ENCODE measurements around the gene LGALS16.
"Not testable (repeated sequence)": the region's sequence is repeated elsewhere in the genome, so short reads cannot be mapped to it uniquely, and the experiment has no call there.

Gene LGALS16, protein sequence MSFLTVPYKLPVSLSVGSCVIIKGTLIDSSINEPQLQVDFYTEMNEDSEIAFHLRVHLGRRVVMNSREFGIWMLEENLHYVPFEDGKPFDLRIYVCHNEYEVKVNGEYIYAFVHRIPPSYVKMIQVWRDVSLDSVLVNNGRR

DNA sequence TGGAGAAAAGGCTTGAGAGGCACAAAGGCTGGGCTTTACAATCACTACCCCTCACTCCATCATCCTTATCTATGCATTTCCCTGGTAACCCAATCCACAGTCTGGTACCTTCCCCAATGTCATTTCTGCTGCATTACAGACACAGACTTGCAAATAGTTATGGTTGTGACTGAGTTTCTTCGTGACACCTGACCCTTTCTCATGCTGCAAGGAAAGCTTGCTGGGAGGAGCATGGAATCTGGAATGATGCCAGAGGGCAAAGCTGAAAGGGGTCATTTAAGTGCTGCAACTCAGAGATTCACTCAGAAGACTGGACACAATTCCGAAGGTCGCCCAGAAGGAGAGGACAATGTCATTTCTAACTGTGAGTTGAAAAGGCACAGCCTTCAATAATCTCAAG is at the start of gene LGALS16:
TSS of gene LGALS16 (plus strand) at position 301 of the 400 bp plus-strand sequence. CDS start at position 350, 49 bp downstream.
- DNase-seq (ENCODE audit: low read depth) = no peak

DNA sequence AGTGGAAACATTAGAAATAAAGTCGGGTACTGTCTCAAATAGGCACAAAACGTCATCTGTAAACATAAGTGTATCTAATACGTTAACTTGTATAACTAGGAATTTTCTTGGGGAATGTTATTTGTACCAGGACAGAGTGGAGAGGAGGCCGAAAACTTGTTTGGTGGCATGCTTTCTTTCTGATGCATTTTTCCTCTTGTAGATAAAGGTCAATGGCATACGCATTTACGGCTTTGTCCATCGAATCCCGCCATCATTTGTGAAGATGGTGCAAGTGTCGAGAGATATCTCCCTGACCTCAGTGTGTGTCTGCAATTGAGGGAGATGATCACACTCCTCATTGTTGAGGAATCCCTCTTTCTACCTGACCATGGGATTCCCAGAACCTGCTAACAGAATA is 48.7 kb upstream of the LGALS16 start:
- DNase-seq (ENCODE audit: low read depth) = no peak

DNA sequence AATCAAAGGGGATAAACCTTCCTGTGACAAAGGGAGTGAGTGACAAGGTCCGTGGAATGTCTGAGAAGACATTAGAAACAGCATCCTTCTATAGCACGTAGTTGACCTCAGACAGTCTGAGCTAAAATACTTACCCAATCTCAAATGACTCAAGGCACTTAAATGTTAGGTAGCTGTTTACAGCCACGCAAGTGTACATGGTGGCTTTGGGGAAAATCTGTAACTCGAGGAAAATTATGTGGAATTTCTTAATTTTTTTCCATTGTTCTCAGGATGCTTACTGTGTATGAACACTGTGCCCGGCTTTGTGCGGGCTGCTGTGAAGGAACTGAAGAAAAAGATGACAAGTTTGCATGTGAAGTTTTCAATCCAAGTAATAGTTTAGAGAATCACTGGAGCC is 48.2 kb upstream of the LGALS16 start:
- DNase-seq (ENCODE audit: low read depth) = no peak

DNA sequence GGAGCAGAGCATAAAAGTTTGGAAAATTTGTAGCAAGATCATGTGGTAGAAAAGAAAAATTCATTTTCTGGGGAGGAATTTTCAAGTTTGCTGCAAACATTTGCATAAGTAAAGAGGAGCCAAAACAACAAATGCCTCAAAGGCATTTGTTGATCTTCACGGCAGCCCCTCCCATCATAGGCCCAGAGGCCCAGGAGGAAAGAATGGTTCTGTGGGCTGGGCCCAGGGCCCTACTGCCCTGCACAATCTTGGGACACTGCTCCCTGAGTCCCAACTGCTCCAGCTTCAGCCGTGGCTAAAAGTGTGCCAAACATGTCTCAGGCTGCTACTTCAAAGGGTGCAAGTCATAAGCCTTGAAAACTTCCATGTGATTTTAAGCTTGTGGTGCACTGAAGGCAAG is 42.1 kb upstream of the LGALS16 start:
- DNase-seq (ENCODE audit: low read depth) = no peak

DNA sequence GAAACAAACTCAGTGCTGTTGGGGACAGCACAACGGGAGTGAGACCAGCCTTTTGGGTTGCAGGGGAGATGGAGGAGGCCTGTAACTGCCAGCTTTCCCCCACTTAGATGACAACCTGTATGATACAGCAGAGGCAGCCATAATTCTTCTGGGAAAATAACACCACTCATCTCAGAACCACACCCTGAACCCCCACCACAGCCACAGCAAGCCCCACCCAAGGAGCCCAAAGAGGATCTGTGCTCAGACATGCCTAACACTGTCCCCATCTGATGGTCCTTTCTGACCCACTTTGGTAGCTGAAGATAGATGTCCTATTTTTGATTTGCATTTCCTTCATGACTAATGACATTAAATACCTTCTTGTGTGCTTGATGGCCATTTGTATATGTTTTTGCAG is 38.0 kb upstream of the LGALS16 start:
- DNase-seq (ENCODE audit: low read depth) = no peak

DNA sequence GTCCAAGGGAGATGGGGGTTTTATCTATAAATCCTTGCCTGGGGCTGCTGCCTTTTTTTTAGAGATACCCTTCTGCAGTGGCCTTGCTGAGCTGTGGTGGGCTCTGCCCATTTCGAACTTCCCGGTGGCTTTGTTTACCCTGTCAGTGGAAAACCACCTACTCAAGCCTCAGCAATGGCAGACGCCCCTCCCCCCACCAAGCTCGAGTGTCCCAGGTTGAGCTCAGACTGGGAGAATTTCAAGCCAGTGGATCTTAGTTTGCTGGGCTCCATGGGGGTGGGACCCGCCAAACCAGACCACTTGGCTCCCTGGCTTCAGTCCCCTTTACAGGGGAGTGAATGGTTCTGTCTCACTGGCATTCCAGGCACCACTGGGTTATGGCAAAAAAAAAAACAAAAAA is 31.8 kb upstream of the LGALS16 start:
- DNase-seq (ENCODE audit: low read depth) = no peak

DNA sequence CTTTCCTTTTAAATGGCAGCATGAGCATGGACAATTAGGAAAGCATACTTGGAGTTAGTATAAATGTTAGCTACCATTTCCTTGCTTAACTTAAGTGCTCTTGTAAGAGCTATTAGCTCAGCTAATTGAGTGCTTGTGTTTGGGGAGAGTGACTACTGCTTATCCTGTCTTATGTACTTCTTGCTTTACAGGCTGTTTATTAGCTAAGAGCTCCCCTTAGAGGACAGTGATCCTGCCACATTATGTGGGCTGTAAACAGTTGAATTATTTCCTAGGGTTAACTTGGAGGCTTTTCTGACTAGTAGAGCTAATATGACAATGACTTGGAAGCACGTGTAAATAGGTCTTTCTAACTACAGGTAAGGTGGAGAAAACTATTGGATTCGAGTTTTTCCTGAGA is 28.1 kb upstream of the LGALS16 start:
- not testable (repeated sequence) for DNase-seq (ENCODE audit: low read depth)

DNA sequence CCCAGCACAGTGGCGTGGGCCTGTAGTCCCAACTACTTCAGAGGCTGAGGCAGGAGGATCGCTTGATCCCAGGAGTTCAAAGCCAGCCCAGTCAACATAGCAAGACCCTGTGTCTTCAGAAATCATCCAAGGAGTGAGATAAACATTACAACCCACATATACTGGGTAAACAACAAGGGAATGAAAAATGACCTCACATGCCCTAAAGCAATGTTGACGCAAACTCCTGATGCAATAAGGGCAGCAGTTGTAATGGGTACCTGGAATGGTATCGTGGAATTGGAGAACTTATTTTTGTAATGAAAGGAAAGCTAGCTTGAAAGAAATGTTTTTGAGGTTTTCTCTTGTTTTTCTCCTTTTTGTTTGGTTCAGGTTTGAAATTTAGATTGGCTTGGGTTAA is 24.5 kb upstream of the LGALS16 start:
- no peak for DNase-seq (ENCODE audit: low read depth)

DNA sequence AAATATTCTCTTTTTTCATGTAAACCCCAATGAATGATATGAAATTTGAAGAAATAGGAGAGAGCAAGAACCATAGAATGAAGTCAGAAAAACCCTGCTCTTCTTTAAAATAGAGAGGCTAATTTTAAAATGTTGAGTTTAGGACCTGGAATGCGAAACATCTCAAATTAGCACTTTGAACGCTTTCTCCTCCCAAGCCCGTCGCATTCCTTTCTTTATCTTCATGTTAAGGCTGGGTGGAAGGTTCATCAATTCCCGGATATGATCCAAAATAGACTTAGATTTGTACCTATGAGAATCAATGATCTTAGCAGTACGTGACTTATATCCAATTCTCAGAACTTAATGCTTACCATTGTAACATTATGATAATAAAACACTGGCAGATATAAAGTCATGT is 24.1 kb upstream of the LGALS16 start:
- no peak for DNase-seq (ENCODE audit: low read depth)

DNA sequence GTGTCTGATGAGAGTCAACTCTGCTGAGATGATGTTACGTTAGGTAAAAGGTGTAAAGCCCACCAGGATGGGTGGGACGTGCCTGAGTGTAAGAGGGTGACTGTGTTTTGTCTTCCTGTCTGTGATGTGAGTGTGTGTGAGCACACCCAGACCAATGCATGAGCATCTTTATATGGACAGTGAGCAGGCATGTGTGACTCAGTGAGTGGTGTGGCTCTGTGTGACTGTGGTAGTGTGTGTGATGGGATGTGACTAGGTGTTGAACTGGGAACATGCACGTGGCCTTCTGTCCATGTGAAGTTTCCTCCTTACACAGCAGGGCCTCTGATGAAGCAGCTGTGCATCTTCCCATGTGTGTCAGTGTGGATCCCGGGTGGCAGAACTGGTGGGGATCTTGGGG is 17.8 kb upstream of the LGALS16 start:
- DNase-seq (ENCODE audit: low read depth) = no peak

DNA sequence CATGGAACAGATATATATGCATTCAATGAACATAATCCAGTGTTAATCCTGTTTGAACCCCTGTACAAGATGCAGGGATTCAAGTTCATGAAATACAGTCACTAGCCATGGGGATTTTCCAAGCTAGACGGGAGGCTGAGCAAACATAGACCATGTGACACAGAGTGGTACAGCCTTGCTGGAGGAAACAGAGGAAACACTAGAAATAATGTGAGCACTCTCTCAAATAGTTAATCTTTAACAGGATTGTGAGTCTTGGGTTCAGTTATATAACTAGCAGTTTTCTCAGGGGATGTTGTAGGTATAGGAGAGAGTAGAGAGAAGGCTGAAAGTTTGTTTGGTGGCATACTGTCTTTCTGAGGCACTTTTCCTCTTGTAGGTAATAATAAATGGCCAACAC is 13.9 kb upstream of the LGALS16 start:
- no peak for DNase-seq (ENCODE audit: low read depth)

DNA sequence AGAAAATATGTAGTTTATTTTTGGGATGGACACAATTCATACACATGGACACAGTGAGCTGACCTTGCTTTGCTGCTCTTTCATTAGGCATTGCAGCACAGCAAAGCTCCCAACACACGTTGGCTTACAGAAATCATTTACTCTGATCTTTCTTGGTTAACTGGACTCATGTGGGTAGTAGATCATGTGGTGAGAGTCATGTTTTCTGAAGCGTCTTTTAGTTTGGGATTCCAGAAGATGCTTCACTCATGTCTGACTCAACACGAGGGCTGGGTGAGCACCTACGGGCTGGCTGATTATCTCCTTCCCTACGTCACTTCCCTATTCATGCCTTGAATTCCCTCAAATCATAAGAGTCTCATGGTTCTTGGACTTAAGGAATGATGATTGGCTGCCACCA is 12.1 kb upstream of the LGALS16 start:
- DNase-seq (ENCODE audit: low read depth) = no peak

DNA sequence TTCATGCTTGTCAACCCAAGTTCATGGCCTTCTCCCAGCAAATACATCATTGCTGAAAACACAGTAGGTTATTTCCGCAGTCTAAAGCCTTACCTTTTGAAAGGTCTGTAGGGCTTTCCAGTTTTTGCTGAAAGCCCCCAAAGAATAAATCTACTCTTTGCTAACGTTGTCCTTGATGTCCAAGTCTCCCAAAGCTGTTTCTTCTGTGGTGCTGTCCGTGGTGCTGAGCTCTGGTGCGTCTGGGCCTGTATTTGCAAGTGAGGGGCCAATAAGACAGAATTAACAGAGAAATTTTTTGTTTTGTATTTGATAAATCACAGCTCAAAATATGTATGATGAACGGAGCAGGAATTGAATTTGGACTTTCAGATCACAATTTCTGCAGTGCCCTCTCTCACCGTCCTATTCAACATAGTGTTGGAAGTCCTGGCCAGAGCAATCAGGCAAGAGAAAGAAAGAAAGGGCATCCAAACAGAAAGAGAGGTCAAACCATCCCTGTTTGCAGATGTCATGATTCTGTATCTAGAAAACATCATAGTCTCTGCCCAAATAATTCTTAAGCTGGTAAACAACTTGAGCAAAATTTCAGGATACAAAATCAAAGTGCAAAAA is 9.8 kb upstream of the LGALS16 start:
- DNase-seq (ENCODE audit: low read depth) = peak; percentile 17

DNA sequence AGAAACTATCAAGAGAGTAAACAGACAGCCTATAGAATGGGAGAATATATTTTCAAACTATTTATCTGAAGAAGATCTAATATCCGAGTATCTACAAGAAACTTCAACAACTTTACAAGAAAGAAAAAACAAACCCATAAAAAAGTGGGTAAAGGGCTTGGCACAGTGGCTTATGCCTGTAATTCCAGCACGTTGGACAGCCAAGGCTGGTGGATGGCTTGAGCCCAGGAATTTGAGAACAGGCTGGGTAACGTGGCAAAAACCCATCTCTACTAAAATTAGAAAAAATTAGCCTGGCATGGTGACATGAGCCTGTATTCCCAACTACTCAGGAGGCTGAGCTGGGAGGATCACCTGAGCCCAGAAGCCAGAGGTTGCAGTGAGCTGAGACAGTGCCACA is 7.8 kb upstream of the LGALS16 start:
- DNase-seq (ENCODE audit: low read depth) = no peak

DNA sequence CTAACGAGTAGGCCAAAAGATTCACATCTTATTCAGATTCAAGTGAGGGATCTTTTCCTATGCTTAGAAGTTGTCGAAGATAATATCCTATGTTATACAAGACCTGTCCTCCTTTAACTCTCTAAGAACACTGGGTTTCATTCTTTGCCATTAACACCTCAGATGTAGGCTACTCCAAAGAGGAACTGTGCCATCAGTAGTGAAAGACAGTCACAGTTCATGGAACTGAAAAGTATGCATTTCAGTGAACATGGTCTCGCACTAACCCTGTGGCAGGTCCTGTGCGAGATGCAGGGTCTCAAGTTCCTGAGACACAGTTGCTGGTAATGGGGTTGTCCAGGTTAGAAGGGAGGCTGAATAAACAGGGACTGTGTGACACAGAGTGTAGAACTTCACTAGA is 4.1 kb downstream of the LGALS16 start:
- DNase-seq (ENCODE audit: low read depth) = no peak

DNA sequence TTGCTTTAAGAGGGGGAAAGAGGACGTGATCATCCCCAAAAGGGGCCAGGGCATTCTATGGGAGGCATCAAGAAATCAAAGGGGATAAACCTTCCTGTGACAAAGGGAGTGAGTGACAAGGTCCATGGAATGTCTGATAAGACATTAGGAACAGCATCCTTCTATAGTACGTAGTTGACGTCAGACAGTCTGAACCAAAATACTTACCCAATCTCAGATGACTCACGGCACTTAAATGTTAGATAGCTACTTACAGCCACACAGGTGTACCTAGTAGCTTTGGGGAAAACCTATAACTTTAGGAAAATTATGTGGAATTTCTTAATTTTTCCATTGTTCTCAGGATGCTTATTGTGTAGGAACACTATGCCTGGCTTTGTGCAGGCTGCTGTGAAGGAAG is 4.9 kb downstream of the LGALS16 start:
- no peak for DNase-seq (ENCODE audit: low read depth)

DNA sequence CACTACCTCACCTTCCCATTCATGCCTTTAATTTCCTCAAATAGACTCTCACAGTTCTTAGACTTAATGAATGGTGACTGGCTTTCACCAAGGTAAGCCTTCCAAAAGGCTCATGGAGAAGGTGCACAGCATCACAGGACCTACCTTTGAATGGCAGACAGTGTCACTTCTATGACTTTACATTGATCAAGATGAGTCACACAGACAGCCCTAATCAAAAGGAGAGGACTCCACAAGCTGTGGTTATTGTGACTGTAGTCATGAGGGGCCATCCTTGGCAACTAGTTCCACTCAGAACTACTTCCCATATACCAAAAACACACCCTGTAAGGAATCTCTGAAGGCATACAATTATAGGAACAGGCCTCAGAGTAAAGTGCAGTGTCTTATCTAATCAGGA is 5.9 kb downstream of the LGALS16 start:
- DNase-seq (ENCODE audit: low read depth) = no peak

DNA sequence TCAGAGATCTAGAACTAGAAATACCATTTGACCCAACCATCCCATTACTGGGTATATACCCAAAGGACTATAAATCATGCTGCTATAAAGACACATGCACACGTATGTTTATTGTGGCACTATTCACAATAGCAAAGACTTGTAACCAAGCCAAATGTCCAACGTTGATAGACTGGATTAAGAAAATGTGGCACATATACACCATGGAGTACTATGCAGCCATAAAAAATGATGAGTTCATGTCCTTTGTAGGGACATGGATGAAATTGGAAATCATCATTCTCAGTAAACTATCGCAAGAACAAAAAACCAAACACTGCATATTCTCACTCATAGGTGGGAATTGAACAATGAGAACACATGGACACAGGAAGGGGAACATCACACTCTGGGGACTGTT is 14.1 kb downstream of the LGALS16 start:
- DNase-seq (ENCODE audit: low read depth) = not testable (repeated sequence)

DNA sequence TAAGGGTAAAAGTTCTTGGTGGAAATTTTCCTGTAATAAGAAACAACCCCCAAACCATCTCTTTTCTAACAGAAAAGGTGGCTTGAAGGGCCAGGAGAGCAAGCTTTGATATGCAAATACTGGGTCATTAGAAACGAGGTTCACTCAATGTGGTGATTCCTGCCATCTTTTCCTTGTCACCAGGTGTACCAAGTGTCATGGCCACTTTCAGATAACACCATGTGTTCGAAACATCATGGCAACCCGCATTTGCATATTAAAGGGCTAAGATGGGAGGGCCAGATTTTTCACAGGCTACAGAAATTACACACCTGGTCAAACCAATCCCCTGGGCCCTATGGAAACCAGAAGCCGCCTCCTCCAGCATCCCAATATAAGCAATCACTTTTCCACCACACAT is 15.3 kb downstream of the LGALS16 start:
- DNase-seq (ENCODE audit: low read depth) = no peak

DNA sequence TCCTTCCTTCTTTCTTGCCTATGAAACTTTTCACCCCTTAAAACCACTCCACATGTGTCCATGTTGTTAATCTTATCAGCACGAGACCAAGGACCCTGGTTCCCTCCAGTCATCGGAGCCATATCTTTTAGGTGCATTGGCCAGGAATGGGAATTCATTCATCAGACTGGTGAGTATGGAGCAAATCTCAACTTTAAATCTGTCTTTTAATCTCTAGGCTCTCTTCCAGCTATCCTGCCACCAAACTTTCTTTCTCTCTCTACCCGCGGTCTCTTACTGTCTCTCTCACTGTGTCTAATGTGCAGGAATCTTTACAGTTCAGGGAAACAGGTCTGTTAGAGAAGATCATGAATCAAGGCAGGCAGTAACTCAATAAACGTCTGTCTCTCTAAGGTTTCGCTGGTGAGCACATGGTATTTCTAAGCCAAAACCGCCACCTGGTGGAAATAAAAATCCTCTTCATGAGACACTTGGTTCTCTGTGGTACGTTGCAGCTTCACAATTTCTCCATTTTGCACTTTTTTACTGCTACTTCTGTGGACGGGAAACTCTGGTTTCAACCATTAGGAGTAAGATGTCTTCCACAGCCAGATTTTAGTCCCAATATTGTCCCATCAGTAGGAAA is 16.1 kb downstream of the LGALS16 start:
- peak; percentile 54 for DNase-seq (ENCODE audit: low read depth)

DNA sequence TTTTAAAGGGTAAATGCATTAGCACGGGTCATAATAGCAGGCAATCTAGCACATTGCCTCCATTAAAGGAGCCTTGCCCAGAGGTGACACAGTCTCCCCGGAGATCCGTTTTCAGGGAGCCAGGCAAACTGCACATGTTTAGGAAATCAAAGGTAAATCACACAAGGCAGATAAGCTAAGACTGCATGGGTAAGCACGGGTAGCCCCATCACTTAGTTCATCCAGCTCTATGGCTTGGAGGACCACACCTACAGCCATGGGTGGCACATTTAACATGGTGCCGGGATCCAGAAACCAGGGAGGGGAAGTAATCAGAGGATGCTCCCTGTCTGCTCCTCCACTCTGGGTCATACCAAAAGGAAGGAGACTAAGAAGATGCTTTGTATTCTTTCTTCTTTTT is 16.8 kb downstream of the LGALS16 start:
- DNase-seq (ENCODE audit: low read depth) = no peak

DNA sequence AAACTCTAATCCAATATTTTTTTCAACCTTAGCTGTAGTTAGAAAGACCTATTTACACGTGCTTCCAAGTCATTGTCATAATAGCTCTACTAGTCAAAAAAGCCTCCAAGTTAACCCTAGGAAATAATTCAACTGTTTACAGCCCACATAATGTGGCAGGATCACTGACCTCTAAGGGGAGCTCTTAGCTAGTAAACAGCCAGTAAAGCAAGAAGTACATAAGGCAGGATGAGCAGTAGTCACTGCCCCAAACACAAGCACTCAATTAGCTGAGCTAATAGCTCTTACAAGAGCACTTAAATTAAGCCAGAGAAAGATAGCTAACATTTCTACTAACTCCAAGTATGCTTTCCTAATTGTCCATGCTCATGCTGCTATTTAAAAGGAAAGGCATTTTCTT is 18.1 kb downstream of the LGALS16 start:
- DNase-seq (ENCODE audit: low read depth) = not testable (repeated sequence)

DNA sequence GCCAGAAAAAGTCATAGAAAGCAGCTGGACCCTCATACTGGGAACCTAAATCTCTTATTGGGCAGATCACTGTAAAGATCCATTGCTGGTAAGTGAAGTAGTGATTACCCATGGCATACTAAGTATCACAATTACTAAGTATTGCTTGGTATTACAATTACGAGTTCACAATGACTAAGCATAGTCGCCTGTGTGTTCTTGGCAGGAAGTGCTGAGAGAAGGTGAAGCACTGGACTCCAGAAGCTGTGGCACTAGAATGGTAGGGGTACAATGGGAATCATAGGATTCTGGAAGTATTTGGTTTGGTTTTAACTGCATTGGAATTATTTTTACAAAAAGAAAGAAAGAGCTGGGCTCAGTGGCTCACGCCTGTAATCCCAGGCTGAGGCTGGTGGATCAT is 20.3 kb downstream of the LGALS16 start:
- DNase-seq (ENCODE audit: low read depth) = no peak

Measured in iris pigment epithelial cell (primary cell).